Inferior parietal cortex (tissue), 1 donor: ENCODE results near the gene LRRC4C.
"Not testable (repeated sequence)": the region's sequence is repeated elsewhere in the genome, so short reads cannot be mapped to it uniquely, and the experiment has no call there.

Experiments used
- DNase-seq: peaks from one replicate; pipeline ENCODE4 v3.0.0-alpha.2; 2016; ENCODE audit errors: extremely low spot score

LRRC4C gene

DNA sequence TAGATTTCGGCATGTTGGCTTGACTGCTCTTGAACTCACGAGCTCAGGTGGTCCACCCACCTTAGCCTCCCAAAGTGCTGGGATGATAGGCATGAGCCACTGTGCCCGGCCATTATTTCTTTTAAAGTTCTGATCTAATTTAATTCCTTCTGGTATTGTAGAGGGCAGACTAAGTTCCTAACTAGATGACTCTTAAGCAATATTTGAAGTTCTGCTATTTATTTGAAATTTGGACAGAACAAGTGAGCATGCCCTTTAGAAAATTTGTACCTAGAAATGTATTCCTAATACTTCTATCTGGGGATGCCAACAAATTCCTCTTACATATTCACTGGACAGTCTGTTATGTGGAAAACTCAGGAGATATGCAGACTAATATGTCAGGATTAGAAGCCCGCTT, 746.4 kb downstream of the LRRC4C start:
- DNase-seq, result no peak

DNA sequence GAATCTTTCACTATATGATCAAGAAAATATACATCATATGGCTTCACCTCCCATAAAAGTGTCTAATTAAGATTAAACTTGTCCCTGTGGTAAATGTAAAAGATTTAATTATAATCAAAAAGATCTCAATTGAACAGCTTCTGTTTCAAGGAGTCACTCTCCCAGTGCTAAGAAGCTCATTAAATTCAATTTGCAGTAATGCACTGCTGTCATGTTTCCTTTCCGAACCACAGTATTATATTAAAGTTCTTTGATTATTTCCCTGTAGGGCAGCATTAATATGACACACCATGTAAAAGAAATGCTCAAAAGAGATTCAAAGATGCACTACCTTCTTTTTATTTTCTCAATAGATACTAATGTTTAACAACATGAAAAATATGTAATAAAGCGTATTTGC, 758.4 kb downstream of the LRRC4C start:
- DNase-seq, result no peak

DNA sequence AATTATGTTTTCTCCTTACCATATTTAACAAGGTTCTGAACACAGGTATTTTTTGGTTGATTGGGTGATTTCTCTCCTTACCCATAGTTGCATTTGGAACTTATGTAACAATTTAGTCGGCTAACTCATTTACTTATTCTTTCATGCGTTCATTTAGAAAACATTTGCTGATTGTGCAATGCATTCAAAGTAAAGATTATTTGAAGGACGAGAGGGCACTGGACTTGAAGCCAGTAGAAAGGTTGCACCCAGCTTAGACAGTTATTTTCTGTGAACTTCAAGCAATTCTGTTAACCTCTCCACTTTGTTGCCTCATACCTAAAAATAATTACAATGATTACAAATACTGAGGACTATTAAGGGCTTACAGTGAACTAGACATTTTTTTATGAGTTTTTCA, 769.6 kb downstream of the LRRC4C start:
- DNase-seq, result no peak

DNA sequence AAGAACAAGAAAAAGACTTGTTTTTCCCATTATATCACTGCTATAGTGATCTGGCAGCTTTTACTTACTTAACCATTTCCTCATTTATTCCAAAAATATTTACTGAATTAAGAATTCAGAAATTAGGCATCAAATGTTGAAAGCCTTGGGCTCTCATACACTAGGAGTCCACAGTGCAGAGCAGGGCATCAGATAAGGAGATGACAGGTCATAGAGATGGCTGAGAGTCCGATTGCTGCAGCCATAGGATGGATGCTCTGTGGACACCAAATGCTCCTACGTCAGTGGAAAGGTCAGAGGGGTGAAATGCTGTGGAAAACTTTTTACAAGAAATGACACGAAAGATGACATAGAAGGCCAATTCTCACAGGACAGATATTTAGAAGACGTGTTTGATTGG, 771.1 kb downstream of the LRRC4C start:
- no peak for DNase-seq

DNA sequence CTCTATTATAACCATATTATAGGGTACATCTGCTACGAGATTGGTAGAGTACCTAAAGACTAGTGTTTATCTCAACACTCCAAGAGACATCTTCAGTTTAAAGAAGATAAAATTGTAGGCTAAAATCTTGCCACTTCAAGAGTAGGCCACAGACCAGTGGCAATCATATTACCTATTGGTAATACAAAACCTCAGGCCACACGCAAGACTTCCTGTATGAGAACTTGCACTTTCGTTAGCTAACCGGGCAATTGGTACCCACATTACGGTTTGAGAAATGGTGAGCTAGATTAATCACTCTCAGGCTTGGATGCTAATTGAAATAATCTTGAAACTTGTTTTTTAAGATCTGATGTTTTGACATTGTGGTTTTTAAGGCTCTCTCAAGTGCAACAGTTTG, 772.7 kb downstream of the LRRC4C start:
- no peak for DNase-seq

DNA sequence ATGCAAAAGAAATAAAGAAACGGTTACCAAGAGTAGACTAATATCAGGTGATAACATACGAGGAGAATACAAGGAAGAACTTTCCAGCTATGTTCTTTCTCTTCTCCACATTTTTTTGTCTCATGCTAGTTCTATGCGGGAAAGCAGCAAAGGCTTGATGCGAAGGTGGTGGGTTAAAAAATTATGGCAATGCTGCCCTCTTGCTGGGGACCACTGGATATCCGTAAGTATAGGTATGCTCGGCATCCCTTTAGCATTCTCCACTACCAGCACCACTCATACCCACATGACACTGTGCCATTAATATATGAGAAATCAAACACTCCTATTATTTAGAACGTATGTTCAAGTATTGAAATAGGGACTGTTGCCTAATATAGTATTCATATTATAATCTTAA, 776.4 kb downstream of the LRRC4C start:
- DNase-seq, result no peak

DNA sequence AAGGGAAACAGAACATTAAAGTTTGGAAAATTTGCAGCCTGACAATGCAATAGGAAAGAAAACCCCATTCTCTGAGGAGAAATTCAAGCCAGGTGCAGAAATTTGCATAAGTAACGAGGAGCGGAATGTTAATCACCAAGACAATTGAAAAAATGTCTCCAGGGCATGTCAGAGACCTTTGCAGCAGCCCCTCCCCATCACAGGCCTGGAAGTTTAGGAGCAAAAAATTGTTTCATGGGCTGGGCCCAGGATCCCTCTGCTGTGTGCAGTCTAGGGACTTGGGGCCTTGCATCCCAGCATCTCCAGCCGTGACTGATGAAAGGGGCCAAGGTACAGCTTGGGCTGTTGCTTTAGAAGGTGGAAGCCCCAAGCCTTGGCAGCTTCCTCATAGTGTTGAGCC, 780.2 kb downstream of the LRRC4C start:
- DNase-seq, result no peak

DNA sequence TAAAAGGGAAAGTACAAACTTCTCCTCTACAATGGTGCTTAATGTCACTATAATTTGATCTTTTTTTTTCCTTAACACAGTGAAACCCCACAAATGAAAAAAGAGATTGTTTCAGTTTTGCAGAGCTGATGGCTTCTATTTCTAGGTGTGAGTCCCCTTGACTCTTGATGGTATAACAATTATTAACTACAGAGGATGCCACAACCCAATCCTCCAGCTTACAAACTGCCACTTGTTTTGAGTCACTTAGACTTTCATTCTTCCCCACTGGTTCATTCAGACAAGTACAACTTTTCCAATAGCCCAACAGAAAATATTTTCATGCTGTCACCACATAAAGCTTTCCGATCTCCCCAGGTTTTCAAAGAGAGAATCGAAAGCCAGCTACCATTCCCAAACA, 812.2 kb downstream of the LRRC4C start:
- no peak for DNase-seq

DNA sequence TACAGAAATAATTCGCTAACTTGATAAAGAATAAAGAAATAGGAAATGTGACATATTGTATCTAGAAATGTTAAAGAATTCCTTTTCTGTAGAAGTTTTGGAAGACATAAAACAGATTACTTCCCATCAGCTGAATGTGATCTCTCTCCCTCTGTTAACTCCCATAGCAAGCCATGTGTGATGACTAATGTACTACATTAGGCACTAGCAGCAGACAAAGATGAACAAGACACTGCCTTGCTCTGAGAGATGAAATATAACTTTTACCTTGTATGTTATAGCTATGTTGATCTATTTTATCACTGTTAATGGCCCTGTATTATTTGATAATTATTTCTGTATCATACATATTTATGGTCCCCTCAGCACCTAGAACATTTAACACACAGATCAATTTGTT, 817.2 kb downstream of the LRRC4C start:
- no peak for DNase-seq

DNA sequence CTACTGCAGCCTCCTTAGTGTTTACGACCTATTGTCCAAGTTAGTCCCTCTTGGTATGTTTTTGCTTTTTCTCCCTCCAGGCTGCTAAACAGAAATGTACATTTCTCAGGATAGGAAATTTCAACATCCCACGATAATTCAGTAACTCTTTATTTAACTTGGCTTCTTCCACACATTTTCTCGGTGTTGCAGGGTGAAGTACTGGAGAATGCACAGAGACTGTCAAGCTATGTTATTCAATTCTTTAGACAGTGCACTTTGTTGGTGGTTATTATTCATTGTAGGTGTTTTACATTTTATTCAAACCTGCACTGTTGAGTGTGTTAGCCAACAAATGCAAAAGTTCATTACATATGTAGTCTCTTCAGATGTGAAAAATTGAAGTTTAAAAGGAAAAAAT, 839.8 kb downstream of the LRRC4C start:
- DNase-seq, result no peak

DNA sequence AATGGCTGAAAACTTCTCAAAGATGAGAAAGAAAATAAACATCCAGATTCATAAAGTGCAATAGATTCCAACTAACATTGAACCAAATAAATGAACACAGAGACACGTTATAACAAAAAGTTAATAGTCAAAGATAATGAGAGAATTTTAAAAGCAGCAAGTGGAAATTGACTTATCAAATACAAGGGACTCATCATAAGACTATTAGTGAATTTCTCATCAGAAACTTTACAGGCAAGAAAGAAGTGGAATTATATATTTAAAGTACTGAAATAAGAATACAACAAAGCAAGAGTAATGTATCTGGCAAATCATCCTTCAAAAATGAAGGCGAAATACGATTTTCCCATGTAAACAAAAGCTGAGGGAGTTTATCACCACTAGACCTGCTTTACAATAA, 852.7 kb downstream of the LRRC4C start:
- no peak for DNase-seq

DNA sequence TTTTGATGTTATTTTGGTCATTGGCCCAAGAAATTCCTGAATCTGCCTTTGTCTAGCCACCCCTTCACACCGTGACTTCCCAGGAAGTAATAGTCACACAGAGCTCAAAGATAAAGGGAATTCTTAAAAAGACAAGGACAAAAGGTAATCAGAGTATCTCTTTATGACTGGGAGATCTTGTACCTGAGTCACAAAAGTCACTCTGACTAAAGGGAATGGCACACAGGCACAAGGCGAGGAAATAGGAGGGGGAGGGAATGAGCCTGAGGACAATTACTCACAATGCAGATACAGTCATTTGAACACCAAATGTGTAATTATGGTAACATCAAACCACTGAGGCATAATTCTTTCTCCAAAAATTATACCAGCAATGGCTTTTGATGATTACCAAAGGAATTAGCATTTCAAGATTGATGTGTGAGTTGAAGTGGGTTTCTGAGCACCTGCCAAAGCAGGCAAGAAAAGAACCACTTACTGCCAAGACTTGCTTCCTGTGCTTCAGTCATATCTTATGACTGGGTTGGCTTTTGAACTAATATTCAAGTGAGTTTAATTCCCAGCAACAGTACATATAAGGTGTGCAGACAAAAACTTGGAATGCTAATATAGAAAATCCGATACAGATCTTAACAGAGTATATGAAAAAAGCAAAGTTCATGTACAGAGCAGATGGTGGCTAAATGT, 856.4 kb downstream of the LRRC4C start:
- DNase-seq, result no peak

DNA sequence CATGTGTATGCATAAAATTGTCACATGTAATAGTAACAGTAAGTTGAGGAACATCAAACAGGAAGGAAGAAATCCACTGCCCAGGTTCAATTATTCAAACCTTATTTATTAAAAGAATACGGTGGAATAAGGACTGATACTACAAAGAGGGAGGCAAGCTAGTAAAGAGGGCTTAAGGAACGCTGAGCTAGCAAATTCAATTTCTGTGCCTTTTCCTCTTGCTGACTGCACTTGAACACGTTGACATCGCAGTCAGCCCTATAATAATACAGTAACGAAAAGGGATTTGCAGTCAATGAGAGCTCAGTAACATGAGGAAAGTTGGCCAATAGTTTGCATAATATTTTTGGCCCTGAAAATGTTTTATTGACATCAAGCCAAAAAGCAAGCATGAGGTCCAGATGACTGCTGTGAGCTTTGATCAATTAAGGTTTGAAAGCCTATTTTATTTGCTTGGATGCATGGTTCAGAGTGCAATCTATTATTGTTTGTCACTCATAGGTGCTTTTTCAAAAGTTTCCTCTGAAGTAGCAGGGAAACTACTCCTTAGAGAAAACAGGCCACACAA, 861.8 kb downstream of the LRRC4C start:
- no peak for DNase-seq

DNA sequence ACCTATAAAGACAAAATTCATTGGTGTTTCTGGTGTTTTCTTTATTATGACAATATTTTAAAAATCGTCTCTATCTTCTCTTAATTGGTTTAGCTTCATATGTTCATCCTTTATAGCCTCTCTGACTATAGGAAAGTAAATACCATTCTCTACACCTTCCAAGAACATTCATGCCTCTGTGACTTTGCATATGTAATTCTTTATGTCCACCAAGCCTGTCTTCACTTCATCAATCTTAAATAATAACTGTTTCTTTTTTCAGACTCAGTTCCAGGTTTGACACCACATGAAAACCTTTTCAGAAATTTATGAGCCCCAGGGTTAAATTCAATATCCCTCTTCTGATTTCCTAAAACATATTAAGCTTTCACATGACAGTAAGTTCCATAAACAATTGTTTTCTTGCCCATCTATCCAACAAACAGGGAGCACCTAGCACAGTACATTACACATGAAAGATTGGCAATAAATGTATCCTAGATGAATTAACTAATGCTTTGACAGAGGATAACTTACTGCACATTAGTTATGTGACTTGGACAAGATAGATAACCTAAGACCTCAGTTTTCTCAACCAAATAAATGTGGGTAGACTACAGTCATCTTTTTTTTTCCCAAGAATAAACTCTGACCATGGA, 886.1 kb downstream of the LRRC4C start:
- DNase-seq, result no peak

DNA sequence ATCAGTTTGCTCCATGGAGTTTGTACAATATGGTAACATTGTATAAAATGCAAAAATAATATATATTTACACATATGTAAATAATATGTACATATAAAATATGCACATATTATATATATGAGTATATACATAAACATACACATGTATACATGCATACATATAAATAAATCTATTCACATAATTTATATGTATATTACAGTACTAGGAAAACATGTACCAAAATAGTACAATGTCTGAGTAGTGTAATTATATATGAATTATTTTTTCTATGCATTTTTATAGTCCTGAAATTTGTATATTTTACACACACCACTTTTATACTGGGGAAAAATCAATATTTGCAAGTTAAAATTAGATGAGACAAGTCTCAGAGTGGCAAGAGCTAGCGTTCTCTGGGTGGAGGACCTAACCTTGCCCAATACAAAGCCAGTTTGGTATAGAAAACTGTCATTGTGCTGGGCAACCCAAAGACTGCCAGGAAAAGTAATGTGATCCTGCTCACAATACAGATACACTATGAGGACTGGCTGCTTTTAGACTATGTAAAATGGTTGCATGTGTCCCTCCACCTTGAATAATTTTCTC, 889.4 kb downstream of the LRRC4C start:
- no peak for DNase-seq

DNA sequence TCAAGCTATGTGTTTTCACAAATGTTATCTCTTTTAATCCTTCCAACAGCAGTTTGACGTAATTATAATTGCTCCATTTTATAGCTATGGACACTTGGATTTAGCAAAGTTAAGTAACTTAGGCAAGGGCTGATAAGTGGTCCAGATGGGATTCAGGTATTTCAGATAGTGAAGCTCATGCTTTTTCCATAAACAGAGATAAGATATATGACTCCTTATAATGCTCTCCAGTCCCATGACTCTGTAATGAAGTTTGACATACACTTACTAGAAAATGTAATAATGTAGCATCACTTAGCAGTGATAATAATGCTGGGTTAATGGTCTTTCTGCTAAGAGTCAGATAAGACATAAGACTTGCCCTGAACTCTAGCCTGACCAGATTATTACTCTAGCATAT, 892.1 kb downstream of the LRRC4C start:
- DNase-seq, result no peak

DNA sequence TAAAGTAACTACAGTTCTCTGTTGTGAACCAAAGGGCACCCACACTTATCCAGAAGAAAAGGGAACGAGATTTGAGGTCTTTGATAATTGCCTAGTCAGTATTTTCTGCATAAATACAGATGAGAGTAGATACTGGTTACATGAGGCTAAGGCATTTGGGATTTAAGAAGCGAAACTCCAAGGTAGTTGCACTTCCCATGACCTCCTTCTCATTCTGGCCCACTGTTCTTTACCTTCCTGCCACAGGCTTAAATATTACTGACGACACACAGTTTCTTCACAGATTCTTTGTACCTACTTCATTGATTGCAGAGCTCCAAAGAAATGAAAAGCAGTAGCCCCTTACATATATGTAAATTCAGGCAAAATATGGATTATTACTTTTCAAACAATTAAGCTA, 915.3 kb downstream of the LRRC4C start:
- DNase-seq, result no peak

DNA sequence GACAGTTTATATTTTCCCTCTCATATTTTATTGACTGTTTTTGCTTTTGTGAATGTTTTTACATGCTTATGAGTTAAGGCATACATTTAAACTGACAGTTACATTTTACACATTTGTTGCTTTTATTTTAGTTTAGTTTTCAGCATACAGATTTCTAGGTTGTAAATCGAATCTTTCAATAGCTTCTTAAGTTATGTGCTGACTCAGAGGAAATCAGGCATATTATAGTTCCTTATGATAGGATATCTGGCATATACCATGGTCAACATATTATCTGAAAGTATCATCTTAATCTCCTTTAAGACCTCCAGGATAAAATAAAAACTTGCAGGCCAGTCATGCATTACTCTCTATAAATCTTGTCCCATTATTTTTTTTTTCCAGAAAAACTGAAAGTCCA, 916.6 kb downstream of the LRRC4C start:
- no peak for DNase-seq

DNA sequence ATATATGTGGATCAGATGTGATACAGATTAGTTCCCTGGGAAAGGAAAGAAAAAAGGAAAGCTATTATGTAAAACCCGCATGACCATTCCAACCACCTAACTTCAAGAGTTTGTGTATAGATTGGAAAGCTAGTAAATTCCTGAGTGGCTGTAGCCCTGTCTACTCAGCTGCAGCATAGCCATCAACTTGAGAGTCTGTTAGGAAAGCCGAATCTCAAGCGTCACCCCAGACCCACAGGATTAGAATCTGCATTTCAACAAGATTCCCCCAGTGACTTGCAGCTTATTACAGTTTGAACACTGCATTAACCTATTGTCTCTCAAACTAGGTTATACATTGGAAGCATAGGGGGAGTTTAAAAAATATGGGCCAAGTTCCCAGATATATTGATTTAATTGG, 921.7 kb downstream of the LRRC4C start:
- DNase-seq, result no peak

DNA sequence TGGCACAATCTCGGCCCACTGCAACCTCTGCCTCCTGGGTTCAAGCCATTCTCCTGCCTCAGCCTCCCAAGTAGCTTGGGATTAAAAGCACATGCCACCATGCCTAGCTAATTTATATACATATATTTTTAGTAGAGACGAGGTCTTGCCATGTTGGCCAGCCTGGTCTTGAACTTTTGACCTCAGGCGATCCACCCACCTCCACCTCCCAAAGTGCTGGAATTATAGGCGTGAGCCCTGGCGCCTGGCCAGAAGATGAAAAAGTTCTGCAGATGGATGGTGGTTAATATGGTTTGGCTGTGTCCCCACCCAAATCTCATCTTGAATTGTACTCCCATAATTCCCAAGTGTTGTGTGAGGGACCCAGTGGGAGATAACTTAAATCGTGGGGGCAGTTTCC, 937.4 kb downstream of the LRRC4C start:
- not testable (repeated sequence) for DNase-seq

DNA sequence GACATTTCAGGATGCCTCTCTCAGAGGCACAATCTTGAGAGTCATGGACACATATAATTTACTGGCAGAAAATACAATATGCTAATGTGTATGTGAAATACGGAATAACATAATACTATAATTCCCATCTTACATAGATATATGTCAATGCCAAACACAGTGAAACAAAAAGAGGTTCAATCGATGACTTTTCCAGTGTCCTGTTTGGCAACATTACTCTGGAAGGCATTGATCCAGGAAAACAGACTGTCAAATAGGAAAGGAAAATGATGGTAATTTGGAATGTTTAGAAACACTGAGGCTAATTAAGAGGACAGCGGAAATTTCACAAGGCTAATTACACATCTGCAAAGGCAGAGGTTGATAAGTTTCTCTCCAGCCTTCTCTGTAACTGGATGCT, 942.3 kb downstream of the LRRC4C start:
- no peak for DNase-seq

DNA sequence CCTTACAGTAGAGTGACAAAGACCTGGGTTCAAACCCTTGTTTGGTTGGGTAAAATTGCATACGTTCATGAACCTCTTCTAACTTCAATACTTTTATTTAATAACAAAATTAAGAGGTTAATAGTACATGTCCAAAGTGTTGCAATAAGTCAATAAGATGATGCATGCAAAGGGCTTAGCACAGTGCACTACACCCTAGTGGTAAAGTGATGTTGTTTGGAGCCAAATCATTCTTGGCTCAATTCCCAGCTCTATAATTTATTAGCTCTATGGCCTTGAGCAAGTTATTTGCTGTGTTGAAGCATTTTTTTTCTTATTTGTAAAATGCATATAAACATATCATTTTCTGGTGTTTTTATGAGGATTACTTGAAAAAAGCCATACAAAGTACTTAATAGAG, 945.3 kb downstream of the LRRC4C start:
- no peak for DNase-seq

DNA sequence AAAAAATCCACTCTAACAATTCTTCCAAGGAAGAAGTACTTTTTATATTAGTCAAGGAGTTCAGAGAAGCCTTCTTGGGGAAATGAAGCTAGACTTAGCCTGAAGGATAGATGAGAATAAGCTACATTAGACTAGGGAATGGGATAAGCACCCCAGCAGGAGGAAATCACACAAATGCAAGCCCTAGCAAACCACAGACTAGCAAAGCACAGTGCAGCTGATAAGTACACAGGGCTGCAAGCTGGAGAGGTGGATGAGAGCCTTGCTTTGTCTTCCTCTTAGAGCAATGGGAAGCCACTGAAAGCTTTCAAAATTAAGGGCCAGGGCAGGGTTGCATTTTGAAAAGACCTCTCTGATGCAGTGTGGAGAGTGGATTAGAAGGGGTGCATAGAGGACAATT, 946.2 kb downstream of the LRRC4C start:
- DNase-seq, result no peak
